ENCODE measurements around the gene PCSK6.

The PCSK6 gene

DNA sequence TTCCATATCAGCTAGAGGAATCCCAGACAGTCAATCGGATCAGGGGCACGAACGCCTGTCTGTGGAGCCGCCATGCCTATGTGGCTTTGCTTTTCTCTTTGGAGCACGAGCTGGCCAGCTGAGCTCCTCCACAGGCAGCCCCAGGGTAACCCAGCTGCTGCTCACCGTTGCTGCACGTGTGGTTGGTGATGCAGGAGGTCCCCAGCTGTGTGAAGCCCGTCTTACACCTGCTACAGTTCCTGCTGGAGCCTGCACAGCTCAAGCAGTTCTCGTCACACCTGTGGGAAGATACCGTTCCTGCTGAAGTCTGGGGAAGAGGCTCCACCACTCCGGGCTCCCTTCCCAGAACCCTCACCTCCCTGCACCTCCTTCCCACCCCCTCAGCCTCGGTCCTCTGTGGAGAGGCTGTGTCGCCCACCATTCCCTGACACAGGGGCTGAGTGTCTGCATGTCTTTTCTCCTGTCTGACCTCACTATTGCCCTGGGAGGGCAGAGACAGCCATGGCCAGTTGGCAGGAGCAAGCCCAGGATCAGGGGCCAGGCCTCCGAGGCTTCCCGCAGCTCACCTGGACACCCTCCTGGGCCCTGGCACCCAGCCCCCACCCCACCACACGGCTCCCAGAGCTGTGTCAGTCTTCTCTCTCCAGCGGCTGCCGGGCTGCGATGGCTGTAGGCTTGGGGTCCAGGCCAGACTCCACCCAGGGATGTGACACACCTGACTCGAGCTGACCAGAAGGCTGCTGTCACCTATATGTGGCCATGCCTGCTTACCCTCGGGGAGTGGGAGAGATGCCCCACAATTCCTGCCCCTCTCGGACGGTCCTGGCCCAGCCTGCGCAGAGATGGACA, 182.2 kb downstream of the PCSK6 start:
- ChIA-PET CTCF (no interaction called here), POLR2A (interaction anchor here (1.4 kb wide), 1 partner anchor 13 kb away, joined by 4 read pairs; no protein-coding TSS in a partner anchor)
- TF ChIP-seq ARNT (IDR thresholded peaks at IDR 0.05): no peak
- no peak for TF ChIP-seq PKNOX1 (IDR thresholded peaks at IDR 0.05)
- TF ChIP-seq NFRKB (IDR thresholded peaks at IDR 0.05): no peak
- no peak for TF ChIP-seq FOXK2 (IDR thresholded peaks at IDR 0.05)
- TF ChIP-seq TARDBP (IDR thresholded peaks at IDR 0.05): no peak
- TF ChIP-seq FOXA1 (IDR thresholded peaks at IDR 0.05): no peak
- no peak for TF ChIP-seq HDGF (IDR thresholded peaks at IDR 0.05; ENCODE audit: borderline replicate concordance)
- no peak for TF ChIP-seq BHLHE40 (IDR thresholded peaks at IDR 0.05; ENCODE audit: borderline replicate concordance)
- TF ChIP-seq FOXM1 (IDR thresholded peaks at IDR 0.05; ENCODE audit: borderline replicate concordance): no peak
- no peak for TF ChIP-seq LEF1 (IDR thresholded peaks at IDR 0.05; ENCODE audit: borderline replicate concordance)
- TF ChIP-seq SUZ12 (IDR thresholded peaks at IDR 0.05): no peak
- no peak for TF ChIP-seq L3MBTL2 (conservative IDR thresholded peaks at IDR 0.05)
- TF ChIP-seq CTBP1 (IDR thresholded peaks at IDR 0.05; ENCODE audit: borderline replicate concordance): no peak
- TF ChIP-seq SP1 (IDR thresholded peaks at IDR 0.05): no peak
- TF ChIP-seq ELF4 (IDR thresholded peaks at IDR 0.05): no peak
- no peak for TF ChIP-seq ZNF384 (IDR thresholded peaks at IDR 0.05)
- DNase-seq (ENCODE audit: extremely low spot score): no peak

GRCh38 chr15:101306341-101307047, 183.0 kb downstream of the PCSK6 start:
- CTCF ChIA-PET: no interaction called here
- DNase-seq (ENCODE audit: extremely low spot score): no peak
- POLR2A ChIA-PET: interaction anchor here (1.4 kb wide), 1 partner anchor 12 kb away, joined by 4 read pairs; no protein-coding TSS in a partner anchor
- no peak for TF ChIP-seq SUZ12 (IDR thresholded peaks at IDR 0.05)
- TF ChIP-seq ARNT (IDR thresholded peaks at IDR 0.05): no peak
- no peak for TF ChIP-seq SP1 (IDR thresholded peaks at IDR 0.05)
- TF ChIP-seq L3MBTL2 (conservative IDR thresholded peaks at IDR 0.05): no peak
- TF ChIP-seq ELF4 (IDR thresholded peaks at IDR 0.05): no peak
- no peak for TF ChIP-seq CTBP1 (IDR thresholded peaks at IDR 0.05; ENCODE audit: borderline replicate concordance)
- no peak for TF ChIP-seq LEF1 (IDR thresholded peaks at IDR 0.05; ENCODE audit: borderline replicate concordance)
- TF ChIP-seq FOXK2 (IDR thresholded peaks at IDR 0.05): no peak

GRCh38 chr15:101305820-101306255, 183.7 kb downstream of the PCSK6 start:
- CTCF ChIA-PET: no interaction called here
- TF ChIP-seq FOXA1 (IDR thresholded peaks at IDR 0.05) (no peak), TARDBP (IDR thresholded peaks at IDR 0.05) (no peak), LEF1 (IDR thresholded peaks at IDR 0.05; ENCODE audit: borderline replicate concordance) (no peak), NFRKB (IDR thresholded peaks at IDR 0.05) (no peak), SUZ12 (IDR thresholded peaks at IDR 0.05) (no peak), FOXK2 (IDR thresholded peaks at IDR 0.05) (no peak), ZNF384 (IDR thresholded peaks at IDR 0.05) (no peak), ARNT (IDR thresholded peaks at IDR 0.05) (no peak), ELF4 (IDR thresholded peaks at IDR 0.05) (no peak), L3MBTL2 (conservative IDR thresholded peaks at IDR 0.05) (no peak), HDGF (IDR thresholded peaks at IDR 0.05; ENCODE audit: borderline replicate concordance) (no peak), SP1 (IDR thresholded peaks at IDR 0.05) (no peak)
- DNase-seq (ENCODE audit: extremely low spot score): no peak
- POLR2A ChIA-PET: interaction anchor here (1.4 kb wide), 1 partner anchor 11 kb away, joined by 4 read pairs; no protein-coding TSS in a partner anchor

DNA sequence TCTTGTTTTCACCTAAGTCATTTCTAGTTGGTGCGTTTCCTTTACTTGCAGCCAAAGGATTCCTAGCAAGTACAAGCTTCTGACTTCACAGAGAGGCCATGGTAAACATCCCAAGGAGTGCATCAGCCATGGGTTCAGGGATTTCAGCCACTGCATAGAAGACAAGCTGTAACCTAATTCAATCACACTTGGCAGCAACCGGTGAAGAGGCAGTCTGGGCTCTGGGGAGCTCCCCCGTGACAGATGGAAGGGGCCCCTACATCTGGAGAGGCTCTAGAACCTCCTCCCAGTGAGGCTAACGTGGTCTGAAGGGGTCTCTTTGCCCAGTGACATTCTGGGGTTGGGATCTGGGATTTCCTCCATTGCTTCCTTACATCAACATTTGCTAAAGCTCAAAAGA, 186.1 kb downstream of the PCSK6 start:
- POLR2A ChIA-PET: no interaction called here
- DNase-seq (ENCODE audit: extremely low spot score): no peak
- TF ChIP-seq NFRKB (IDR thresholded peaks at IDR 0.05) (no peak), PKNOX1 (IDR thresholded peaks at IDR 0.05) (no peak), ARNT (IDR thresholded peaks at IDR 0.05) (no peak), BHLHE40 (IDR thresholded peaks at IDR 0.05; ENCODE audit: borderline replicate concordance) (no peak), HDGF (IDR thresholded peaks at IDR 0.05; ENCODE audit: borderline replicate concordance) (no peak), SUZ12 (IDR thresholded peaks at IDR 0.05) (no peak), TARDBP (IDR thresholded peaks at IDR 0.05) (no peak), LEF1 (IDR thresholded peaks at IDR 0.05; ENCODE audit: borderline replicate concordance) (no peak), CTBP1 (IDR thresholded peaks at IDR 0.05; ENCODE audit: borderline replicate concordance) (no peak), FOXA1 (IDR thresholded peaks at IDR 0.05) (no peak), FOXK2 (IDR thresholded peaks at IDR 0.05) (no peak), L3MBTL2 (conservative IDR thresholded peaks at IDR 0.05) (no peak), ELF4 (IDR thresholded peaks at IDR 0.05) (no peak), ZNF384 (IDR thresholded peaks at IDR 0.05) (no peak), SP1 (IDR thresholded peaks at IDR 0.05) (no peak), FOXM1 (IDR thresholded peaks at IDR 0.05; ENCODE audit: borderline replicate concordance) (no peak)
- CTCF ChIA-PET: interaction anchor here (1.2 kb wide), 1 partner anchor 338 kb away, joined by 3 read pairs; no protein-coding TSS in a partner anchor

GRCh38 chr15:101296418-101297405, 192.8 kb downstream of the PCSK6 start:
- DNase-seq (ENCODE audit: extremely low spot score): no peak
- ChIA-PET POLR2A (interaction anchor here (2.3 to 3.0 kb wide), 2 partner anchors 205 to 346 kb away, joined by 5 to 15 read pairs; no protein-coding TSS in a partner anchor), CTCF (interaction anchor here (0.6 to 0.8 kb wide), 3 partner anchors 256 to 345 kb away, joined by 3 read pairs; no protein-coding TSS in a partner anchor)
- TF ChIP-seq NFRKB (IDR thresholded peaks at IDR 0.05): no peak
- 0 out of 2 replicates have a peak, but pooled peaks have one; percentile 30 for TF ChIP-seq ZNF384 (IDR thresholded peaks at IDR 0.05)
- TF ChIP-seq TARDBP (IDR thresholded peaks at IDR 0.05): no peak
- TF ChIP-seq L3MBTL2 (conservative IDR thresholded peaks at IDR 0.05): no peak
